ENCODE results near the gene CPA4. TPM values are rescaled to one million over a fixed set of nuclear protein-coding genes. Genes with fewer than 3 reads are reported as not detected.

CPA4 gene
- total RNA-seq, 1 experiment from 2014 or later: 22.1 TPM

- peaks cover 37% of the 10 kb centered on the region for H3K4me1 ChIP-seq (ENCODE audit: insufficient read depth, low read length)
- no peaks in the 10 kb centered on the region for H3K9me2 ChIP-seq (replicated peaks; ENCODE audit: low read length)
- no peak overlapping the region for H3K9ac ChIP-seq (ENCODE audit: low read length)
- BruUV-seq (replicated peaks): no TSS peak
- ChIA-PET POLR2A (ENCODE audit: unreplicated experiment) (no interaction called here), CTCF (no interaction called here)
- H3K9me3 ChIP-seq (ENCODE audit: low read length): no peaks in the 10 kb centered on the region
- intact Hi-C loops (cut with micrococcal nuclease): no loop called here
- H3K27me3 ChIP-seq (ENCODE audit: low read length): no peaks in the 10 kb centered on the region
- TF ChIP-seq CTCF (conservative IDR thresholded peaks at IDR 0.05; ENCODE audit: low read depth, low read length) (no peak), EZH2 (IDR thresholded peaks at IDR 0.05; ENCODE audit: low read length, unreplicated experiment) (no peak), EZH2phosphoT487 (IDR thresholded peaks at IDR 0.05; ENCODE audit: borderline replicate concordance, low read length) (no peak)
- no peak overlapping the region for H3K4me2 ChIP-seq (ENCODE audit: low read length)
- no peaks in the 10 kb centered on the region for H4K20me1 ChIP-seq (ENCODE audit: low read length)
- H3K36me3 ChIP-seq (ENCODE audit: low read depth, low read length): no peaks in the 10 kb centered on the region
- H2AFZ ChIP-seq (ENCODE audit: low read length): no peak overlapping the region
- no peaks in the 10 kb centered on the region for H3K79me2 ChIP-seq (ENCODE audit: low read length)
- ATAC-seq (no peak), DNase-seq (no peak)
- no peak overlapping the region for H3K27ac ChIP-seq (ENCODE audit: low read length)
- H3K4me3 ChIP-seq (ENCODE audit: low read length): no peak overlapping the region
- H3F3A ChIP-seq (ENCODE audit: low read length, unreplicated experiment): peaks cover 3% of the 10 kb centered on the region
These were observed 74.3 kb downstream of the CPA4 start for GRCh38 chr7:130367088-130367755.

GRCh38 chr7:130367836-130368746, 75.1 kb downstream of the CPA4 start:
- Histone ChIP-seq H3K36me3 (ENCODE audit: low read depth, low read length) (no peaks in the 10 kb centered on the region), H2AFZ (ENCODE audit: low read length) (no peak overlapping the region), H3K9me3 (ENCODE audit: low read length) (no peaks in the 10 kb centered on the region), H3K79me2 (ENCODE audit: low read length) (no peaks in the 10 kb centered on the region), H3K4me2 (ENCODE audit: low read length) (no peak overlapping the region), H3K27me3 (ENCODE audit: low read length) (no peaks in the 10 kb centered on the region), H3K4me1 (ENCODE audit: insufficient read depth, low read length) (peaks cover 30% of the 10 kb centered on the region), H3K9me2 (replicated peaks; ENCODE audit: low read length) (no peaks in the 10 kb centered on the region), H3K9ac (ENCODE audit: low read length) (no peak overlapping the region), H3F3A (ENCODE audit: low read length, unreplicated experiment) (peaks cover 3% of the 10 kb centered on the region), H3K4me3 (ENCODE audit: low read length) (no peak overlapping the region), H4K20me1 (ENCODE audit: low read length) (no peaks in the 10 kb centered on the region), H3K27ac (ENCODE audit: low read length) (no peak overlapping the region)
- CTCF ChIA-PET: no interaction called here
- POLR2A ChIA-PET (ENCODE audit: unreplicated experiment): no interaction called here
- DNase-seq: no peak
- no peak for ATAC-seq
- no TSS peak for BruUV-seq (replicated peaks)
- no peak for TF ChIP-seq CTCF (conservative IDR thresholded peaks at IDR 0.05; ENCODE audit: low read depth, low read length)
- TF ChIP-seq EZH2 (IDR thresholded peaks at IDR 0.05; ENCODE audit: low read length, unreplicated experiment): no peak
- no peak for TF ChIP-seq EZH2phosphoT487 (IDR thresholded peaks at IDR 0.05; ENCODE audit: borderline replicate concordance, low read length)
- intact Hi-C loops (cut with micrococcal nuclease): no loop called here

Data from PC-3 (cell line).